ENCODE results near the gene TAC4. TPM values are rescaled to one million over a fixed set of nuclear protein-coding genes. Genes with fewer than 3 reads are reported as not detected.

The TAC4 gene
- polyA plus RNA-seq, 1 donor (not counting 4 experiments of a cell fraction or from before 2014, with no cell fraction given): not detected

DNA sequence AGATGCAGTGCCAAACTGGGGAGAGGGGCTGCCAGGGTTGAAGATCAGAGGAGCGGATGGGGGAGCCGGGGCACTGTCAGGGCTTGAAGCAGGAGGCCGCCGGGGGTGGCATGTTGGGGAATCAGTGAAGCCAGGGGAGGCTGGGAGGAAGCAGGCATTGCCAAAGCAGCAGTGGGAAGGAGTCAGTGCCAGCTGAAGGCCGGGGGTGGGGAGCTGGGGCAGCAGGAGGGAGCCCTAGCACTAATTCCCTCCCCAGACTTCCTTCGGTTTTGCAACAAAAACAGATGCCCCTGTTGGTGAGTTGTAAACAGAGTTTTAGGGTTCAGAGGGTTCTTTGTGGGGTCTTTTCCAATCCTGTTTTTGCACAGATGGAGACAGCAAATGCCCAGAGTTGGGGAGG is 10.9 kb upstream of the TAC4 start:
- H2AFZ ChIP-seq (ENCODE audit: control insufficient read depth, low read length): no peak overlapping the region
- no peak for DNase-seq (ENCODE audit: low read depth, low spot score)
- no peaks in the 10 kb centered on the region for H3K9me3 ChIP-seq (ENCODE audit: control insufficient read depth, low read depth, low read length)
- peaks cover 17% of the 10 kb centered on the region for H3K27me3 ChIP-seq (ENCODE audit: control insufficient read depth, extremely low read depth, insufficient read depth, low read length)
- peak; percentile 24 for TF ChIP-seq EZH2 (IDR thresholded peaks at IDR 0.05; ENCODE audit: low read length)
- TF ChIP-seq, protein P1, sequence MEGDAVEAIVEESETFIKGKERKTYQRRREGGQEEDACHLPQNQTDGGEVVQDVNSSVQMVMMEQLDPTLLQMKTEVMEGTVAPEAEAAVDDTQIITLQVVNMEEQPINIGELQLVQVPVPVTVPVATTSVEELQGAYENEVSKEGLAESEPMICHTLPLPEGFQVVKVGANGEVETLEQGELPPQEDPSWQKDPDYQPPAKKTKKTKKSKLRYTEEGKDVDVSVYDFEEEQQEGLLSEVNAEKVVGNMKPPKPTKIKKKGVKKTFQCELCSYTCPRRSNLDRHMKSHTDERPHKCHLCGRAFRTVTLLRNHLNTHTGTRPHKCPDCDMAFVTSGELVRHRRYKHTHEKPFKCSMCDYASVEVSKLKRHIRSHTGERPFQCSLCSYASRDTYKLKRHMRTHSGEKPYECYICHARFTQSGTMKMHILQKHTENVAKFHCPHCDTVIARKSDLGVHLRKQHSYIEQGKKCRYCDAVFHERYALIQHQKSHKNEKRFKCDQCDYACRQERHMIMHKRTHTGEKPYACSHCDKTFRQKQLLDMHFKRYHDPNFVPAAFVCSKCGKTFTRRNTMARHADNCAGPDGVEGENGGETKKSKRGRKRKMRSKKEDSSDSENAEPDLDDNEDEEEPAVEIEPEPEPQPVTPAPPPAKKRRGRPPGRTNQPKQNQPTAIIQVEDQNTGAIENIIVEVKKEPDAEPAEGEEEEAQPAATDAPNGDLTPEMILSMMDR (optimal IDR thresholded peaks at IDR 0.05 in 1 of 3, IDR thresholded peaks at IDR 0.05 in 1 of 3, conservative IDR thresholded peaks at IDR 0.05 in 1 of 3; ENCODE audit: extremely low read depth in 1 of 3, insufficient read depth in 2 of 3, low read length in 3 of 3): no peak
- no peaks in the 10 kb centered on the region for H3K4me1 ChIP-seq (ENCODE audit: control insufficient read depth, extremely low read depth, insufficient read depth, low read length)
- H3K9ac ChIP-seq (ENCODE audit: control insufficient read depth, extremely low read depth, insufficient read depth, low read length): no peak overlapping the region
- H3K4me2 ChIP-seq (ENCODE audit: control insufficient read depth, extremely low read depth, insufficient read depth, low read depth, low read length): no peak overlapping the region
- H3K27ac ChIP-seq (ENCODE audit: control insufficient read depth, insufficient read depth, low read length): no peak overlapping the region
- H3K9me1 ChIP-seq (ENCODE audit: control insufficient read depth, extremely low read depth, insufficient read depth, low read length): no peaks in the 10 kb centered on the region
- H3K36me3 ChIP-seq (ENCODE audit: control insufficient read depth in 2 of 2, extremely low read depth in 1 of 2, insufficient read depth in 2 of 2, low read length in 2 of 2): no peaks in the 10 kb centered on the region
- dilution Hi-C loops (cut with MboI; ENCODE audit: extremely low pct_ligation_motif_present, low sequenced_read_pairs): no loop called here
- no peaks in the 10 kb centered on the region for H3K79me2 ChIP-seq (ENCODE audit: control insufficient read depth, insufficient read depth, low read length)
- no peaks in the 10 kb centered on the region for H4K20me1 ChIP-seq (ENCODE audit: control insufficient read depth, extremely low read depth, insufficient read depth, low read length)
- no peak overlapping the region for H3K4me3 ChIP-seq (ENCODE audit: control insufficient read depth in 2 of 3, extremely low read depth in 1 of 3, insufficient read depth in 2 of 3, low read depth in 1 of 3, low read length in 3 of 3)
- FAIRE-seq: no peak

DNA sequence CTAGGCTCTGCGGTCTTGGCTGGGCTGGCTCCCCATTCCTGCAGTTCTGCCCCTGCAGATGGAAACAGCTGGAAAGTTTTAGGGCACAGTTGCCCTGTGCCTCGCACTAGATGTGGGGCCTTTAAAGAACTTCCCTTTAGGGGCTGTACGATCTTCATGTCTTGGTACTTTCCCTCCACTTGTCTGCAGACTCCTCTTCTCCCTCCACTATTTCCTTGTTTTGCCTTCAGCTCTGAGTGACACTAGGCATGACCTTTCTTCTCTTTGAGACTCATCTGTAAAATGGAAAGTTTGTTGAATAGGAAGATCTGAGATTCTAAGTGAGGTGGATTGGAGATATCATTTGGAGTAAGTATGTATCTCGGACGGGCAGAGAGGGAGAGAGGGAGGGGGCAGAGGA is 6.3 kb upstream of the TAC4 start:
- Histone ChIP-seq H3K4me3 (ENCODE audit: control insufficient read depth in 2 of 3, extremely low read depth in 1 of 3, insufficient read depth in 2 of 3, low read depth in 1 of 3, low read length in 3 of 3) (no peak overlapping the region), H3K27me3 (ENCODE audit: control insufficient read depth, extremely low read depth, insufficient read depth, low read length) (peaks cover 47% of the 10 kb centered on the region), H3K36me3 (ENCODE audit: control insufficient read depth in 2 of 2, extremely low read depth in 1 of 2, insufficient read depth in 2 of 2, low read length in 2 of 2) (no peaks in the 10 kb centered on the region), H3K9me3 (ENCODE audit: control insufficient read depth, low read depth, low read length) (no peaks in the 10 kb centered on the region), H3K4me2 (ENCODE audit: control insufficient read depth, extremely low read depth, insufficient read depth, low read depth, low read length) (no peak overlapping the region), H3K4me1 (ENCODE audit: control insufficient read depth, extremely low read depth, insufficient read depth, low read length) (peaks cover 4% of the 10 kb centered on the region), H2AFZ (ENCODE audit: control insufficient read depth, low read length) (no peak overlapping the region), H3K79me2 (ENCODE audit: control insufficient read depth, insufficient read depth, low read length) (no peaks in the 10 kb centered on the region), H4K20me1 (ENCODE audit: control insufficient read depth, extremely low read depth, insufficient read depth, low read length) (no peaks in the 10 kb centered on the region), H3K9me1 (ENCODE audit: control insufficient read depth, extremely low read depth, insufficient read depth, low read length) (no peaks in the 10 kb centered on the region), H3K9ac (ENCODE audit: control insufficient read depth, extremely low read depth, insufficient read depth, low read length) (no peak overlapping the region), H3K27ac (ENCODE audit: control insufficient read depth, insufficient read depth, low read length) (no peak overlapping the region)
- dilution Hi-C loops (cut with MboI; ENCODE audit: extremely low pct_ligation_motif_present, low sequenced_read_pairs): no loop called here
- TF ChIP-seq EZH2 (IDR thresholded peaks at IDR 0.05; ENCODE audit: low read length): no peak
- TF ChIP-seq, protein P1 (optimal IDR thresholded peaks at IDR 0.05 in 1 of 3, IDR thresholded peaks at IDR 0.05 in 1 of 3, conservative IDR thresholded peaks at IDR 0.05 in 1 of 3; ENCODE audit: extremely low read depth in 1 of 3, insufficient read depth in 2 of 3, low read length in 3 of 3): no peak
- DNase-seq (ENCODE audit: low read depth, low spot score): no peak
- no peak for FAIRE-seq
